ENCODE measurements around the gene FOXL3. TPM values are rescaled to one million over a fixed set of nuclear protein-coding genes. Genes with fewer than 3 reads are reported as not detected.

Gene FOXL3
- polyA plus RNA-seq, 1 of the 3 experiments (the other 2 are of a cell fraction), result not detected

DNA sequence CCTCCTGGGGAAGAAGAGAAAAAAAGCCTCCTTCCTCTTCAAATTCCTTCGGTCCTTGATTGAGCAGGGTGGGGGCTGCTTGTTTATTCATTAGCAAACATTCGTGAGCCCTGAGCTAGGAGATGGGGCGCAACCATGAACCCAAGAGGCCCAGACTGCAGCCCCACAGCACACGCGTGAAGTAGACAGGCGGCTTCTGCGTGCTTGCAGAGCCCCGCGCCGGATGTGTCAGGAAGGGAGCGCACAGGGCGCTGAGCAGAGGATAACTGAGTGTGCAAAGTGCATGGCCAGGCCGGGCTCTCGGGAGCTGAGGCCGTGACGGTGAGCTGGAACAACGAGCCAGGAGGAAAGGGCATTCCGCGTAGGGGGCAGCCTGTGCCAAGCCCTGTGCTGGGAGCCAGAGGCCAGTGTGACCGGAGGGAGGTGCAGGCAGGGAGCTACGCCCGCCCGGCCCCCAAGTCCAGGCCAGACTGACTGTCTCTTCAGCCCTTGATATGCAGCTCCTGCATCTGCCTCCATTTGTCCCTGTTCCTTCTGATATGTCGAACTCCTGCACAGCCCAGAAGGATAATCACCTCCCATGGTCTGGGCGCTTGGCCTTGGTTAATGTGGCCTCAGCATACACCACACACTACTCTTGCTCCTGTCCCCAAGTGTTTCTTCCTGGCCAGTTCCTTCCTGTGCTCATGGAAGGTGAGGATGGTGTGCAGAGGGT, 4.6 kb downstream of the FOXL3 start:
- TF ChIP-seq RCOR1 (IDR thresholded peaks at IDR 0.05; ENCODE audit: low read length) (no peak), TEAD4 (IDR thresholded peaks at IDR 0.05; ENCODE audit: borderline replicate concordance, insufficient read depth) (no peak), FOXJ3 (CRISPR knock-in tag; IDR thresholded peaks at IDR 0.05) (no peak), SIN3A (IDR thresholded peaks at IDR 0.05; ENCODE audit: borderline replicate concordance, low read depth, low read length) (no peak)
- TF ChIP-seq, protein P1, sequence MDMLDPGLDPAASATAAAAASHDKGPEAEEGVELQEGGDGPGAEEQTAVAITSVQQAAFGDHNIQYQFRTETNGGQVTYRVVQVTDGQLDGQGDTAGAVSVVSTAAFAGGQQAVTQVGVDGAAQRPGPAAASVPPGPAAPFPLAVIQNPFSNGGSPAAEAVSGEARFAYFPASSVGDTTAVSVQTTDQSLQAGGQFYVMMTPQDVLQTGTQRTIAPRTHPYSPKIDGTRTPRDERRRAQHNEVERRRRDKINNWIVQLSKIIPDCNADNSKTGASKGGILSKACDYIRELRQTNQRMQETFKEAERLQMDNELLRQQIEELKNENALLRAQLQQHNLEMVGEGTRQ (IDR thresholded peaks at IDR 0.05; ENCODE audit: borderline replicate concordance, low read depth, low read length), result no peak
- Histone ChIP-seq H4K20me1 (ENCODE audit: insufficient read depth) (peaks cover 3% of the 10 kb centered on the region; the same call in 1 of the 2 replicates), H3K79me2 (ENCODE audit: insufficient read depth) (no peaks in the 10 kb centered on the region), H3K9me3 (no peaks in the 10 kb centered on the region), H3K27ac (ENCODE audit: low read depth in 2 of 2, low read length in 1 of 2) (no peak overlapping the region), H3K9me2 (no peaks in the 10 kb centered on the region), H3K4me1 (ENCODE audit: control insufficient read depth in 1 of 2, insufficient read depth in 2 of 2, low read depth in 1 of 2, low read length in 1 of 2) (no peaks in the 10 kb centered on the region), H3K9ac (no peak overlapping the region), H3K4me2 (no peak overlapping the region), H3K27me3 (ENCODE audit: insufficient read depth) (peaks cover 82% of the 10 kb centered on the region), H3K4me3 (ENCODE audit: low read depth in 2 of 2, low read length in 1 of 2) (no peak overlapping the region), H3F3A (replicated peaks; ENCODE audit: insufficient read depth) (no peaks in the 10 kb centered on the region), H2AFZ (ENCODE audit: low read depth) (no peak overlapping the region), H3K36me3 (replicated peaks in 1 of 2; ENCODE audit: control insufficient read depth in 1 of 2, insufficient read depth in 2 of 2, low read length in 1 of 2) (no peaks in the 10 kb centered on the region)
- ChIA-PET POLR2A (interaction anchor here (1.4 kb wide), 1 partner anchor 474 kb away, joined by 3 read pairs; no protein-coding TSS in a partner anchor), CTCF (interaction anchor here (0.6 to 1.8 kb wide), 4 partner anchors 23 to 122 kb away, joined by 3 to 7 read pairs (median 3); no protein-coding TSS in a partner anchor)
- WGBS (ENCODE audit: low lambda C conversion rate), result 50% methylated on average over 25 of the region's 25 CpGs
- no peak for DNase-seq

DNA sequence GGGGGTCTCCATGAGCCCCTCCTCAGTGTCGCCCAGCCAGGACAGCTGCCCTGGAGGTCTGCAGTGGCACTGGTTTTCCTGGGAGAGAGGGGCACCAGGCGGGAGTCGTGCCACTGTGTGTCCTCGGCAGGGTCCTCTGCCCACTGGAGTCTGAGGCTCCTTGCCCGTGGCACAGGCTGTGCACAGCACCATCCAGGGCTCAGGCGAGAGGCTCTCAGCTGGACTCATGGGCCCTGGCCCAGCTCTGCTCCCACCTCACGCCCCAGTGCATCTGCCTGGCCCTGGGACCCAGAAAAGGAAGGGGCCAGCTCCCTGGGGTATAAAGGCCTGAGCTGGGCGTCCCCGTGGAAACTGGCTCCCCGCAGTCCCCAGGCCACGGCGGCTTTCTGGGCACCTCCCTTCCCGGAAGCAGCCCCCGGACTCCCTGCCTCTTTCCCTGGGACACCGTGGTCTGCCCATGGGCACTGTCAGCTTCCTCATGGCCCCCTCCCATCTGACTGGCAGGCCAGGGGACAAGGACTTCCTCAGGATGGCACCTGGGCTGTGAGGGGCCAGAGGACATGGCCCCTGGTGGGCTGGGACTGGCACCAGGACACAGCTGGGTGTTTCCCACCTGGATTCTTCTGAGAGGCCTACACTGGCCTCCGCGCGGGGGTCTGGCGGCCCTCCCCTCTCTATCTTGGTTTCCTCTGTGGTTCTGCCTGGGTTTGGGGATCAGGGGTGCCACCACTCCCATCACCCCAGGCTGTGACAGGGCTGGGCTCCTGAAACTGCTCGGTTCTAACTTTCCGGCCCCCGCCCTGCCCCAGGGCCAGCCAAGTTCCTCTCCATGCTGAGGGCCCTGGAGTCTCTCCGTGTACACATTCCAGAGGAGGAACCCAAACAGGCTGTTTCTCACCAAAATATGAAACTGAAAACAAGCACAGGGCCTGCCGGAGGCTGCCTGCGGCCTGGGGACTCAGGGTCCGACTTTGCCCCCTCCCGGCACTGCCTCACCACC, 5.5 kb downstream of the FOXL3 start:
- no peak overlapping the region for H3K27ac ChIP-seq (ENCODE audit: low read depth in 2 of 2, low read length in 1 of 2)
- no peaks in the 10 kb centered on the region for H3F3A ChIP-seq (replicated peaks; ENCODE audit: insufficient read depth)
- H2AFZ ChIP-seq (ENCODE audit: low read depth), result no peak overlapping the region
- DNase-seq, result no peak
- ChIA-PET POLR2A (interaction anchor here (1.4 kb wide), 1 partner anchor 473 kb away, joined by 3 read pairs; no protein-coding TSS in a partner anchor), CTCF (interaction anchor here (0.9 to 1.8 kb wide), 3 partner anchors 22 to 123 kb away, joined by 3 to 7 read pairs (median 3); no protein-coding TSS in a partner anchor)
- no peak overlapping the region for H3K4me3 ChIP-seq (ENCODE audit: low read depth in 2 of 2, low read length in 1 of 2)
- WGBS (ENCODE audit: low lambda C conversion rate), result 36% methylated on average over 21 of the region's 27 CpGs
- H3K4me1 ChIP-seq (ENCODE audit: control insufficient read depth in 1 of 2, insufficient read depth in 2 of 2, low read depth in 1 of 2, low read length in 1 of 2), result no peaks in the 10 kb centered on the region
- H3K9me2 ChIP-seq, result no peaks in the 10 kb centered on the region
- H3K79me2 ChIP-seq (ENCODE audit: insufficient read depth), result no peaks in the 10 kb centered on the region
- peaks cover 3% of the 10 kb centered on the region; the same call in 1 of the 2 replicates for H4K20me1 ChIP-seq (ENCODE audit: insufficient read depth)
- no peak overlapping the region for H3K9ac ChIP-seq
- no peaks in the 10 kb centered on the region for H3K9me3 ChIP-seq
- TF ChIP-seq NFIC (IDR thresholded peaks at IDR 0.05; ENCODE audit: borderline replicate concordance) (no peak), TCF12 (IDR thresholded peaks at IDR 0.05) (no peak), JUND (IDR thresholded peaks at IDR 0.05) (no peak), FOXJ3 (CRISPR knock-in tag; IDR thresholded peaks at IDR 0.05) (no peak), ELF1 (IDR thresholded peaks at IDR 0.05) (no peak), SMC3 (IDR thresholded peaks at IDR 0.05; ENCODE audit: low read depth, low read length) (no peak), MXI1 (IDR thresholded peaks at IDR 0.05; ENCODE audit: low read depth, low read length) (no peak), RFX5 (IDR thresholded peaks at IDR 0.05; ENCODE audit: low read length) (no peak), RCOR1 (IDR thresholded peaks at IDR 0.05; ENCODE audit: low read length) (no peak), POLR2AphosphoS5 (IDR thresholded peaks at IDR 0.05; ENCODE audit: low read depth, low read length) (no peak), MEF2A (IDR thresholded peaks at IDR 0.05; ENCODE audit: borderline replicate concordance, low read depth) (no peak)
- TF ChIP-seq, protein P2, sequence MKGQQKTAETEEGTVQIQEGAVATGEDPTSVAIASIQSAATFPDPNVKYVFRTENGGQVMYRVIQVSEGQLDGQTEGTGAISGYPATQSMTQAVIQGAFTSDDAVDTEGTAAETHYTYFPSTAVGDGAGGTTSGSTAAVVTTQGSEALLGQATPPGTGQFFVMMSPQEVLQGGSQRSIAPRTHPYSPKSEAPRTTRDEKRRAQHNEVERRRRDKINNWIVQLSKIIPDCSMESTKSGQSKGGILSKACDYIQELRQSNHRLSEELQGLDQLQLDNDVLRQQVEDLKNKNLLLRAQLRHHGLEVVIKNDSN (IDR thresholded peaks at IDR 0.05; ENCODE audit: borderline replicate concordance, low read depth), result no peak
- TF ChIP-seq, protein P3, sequence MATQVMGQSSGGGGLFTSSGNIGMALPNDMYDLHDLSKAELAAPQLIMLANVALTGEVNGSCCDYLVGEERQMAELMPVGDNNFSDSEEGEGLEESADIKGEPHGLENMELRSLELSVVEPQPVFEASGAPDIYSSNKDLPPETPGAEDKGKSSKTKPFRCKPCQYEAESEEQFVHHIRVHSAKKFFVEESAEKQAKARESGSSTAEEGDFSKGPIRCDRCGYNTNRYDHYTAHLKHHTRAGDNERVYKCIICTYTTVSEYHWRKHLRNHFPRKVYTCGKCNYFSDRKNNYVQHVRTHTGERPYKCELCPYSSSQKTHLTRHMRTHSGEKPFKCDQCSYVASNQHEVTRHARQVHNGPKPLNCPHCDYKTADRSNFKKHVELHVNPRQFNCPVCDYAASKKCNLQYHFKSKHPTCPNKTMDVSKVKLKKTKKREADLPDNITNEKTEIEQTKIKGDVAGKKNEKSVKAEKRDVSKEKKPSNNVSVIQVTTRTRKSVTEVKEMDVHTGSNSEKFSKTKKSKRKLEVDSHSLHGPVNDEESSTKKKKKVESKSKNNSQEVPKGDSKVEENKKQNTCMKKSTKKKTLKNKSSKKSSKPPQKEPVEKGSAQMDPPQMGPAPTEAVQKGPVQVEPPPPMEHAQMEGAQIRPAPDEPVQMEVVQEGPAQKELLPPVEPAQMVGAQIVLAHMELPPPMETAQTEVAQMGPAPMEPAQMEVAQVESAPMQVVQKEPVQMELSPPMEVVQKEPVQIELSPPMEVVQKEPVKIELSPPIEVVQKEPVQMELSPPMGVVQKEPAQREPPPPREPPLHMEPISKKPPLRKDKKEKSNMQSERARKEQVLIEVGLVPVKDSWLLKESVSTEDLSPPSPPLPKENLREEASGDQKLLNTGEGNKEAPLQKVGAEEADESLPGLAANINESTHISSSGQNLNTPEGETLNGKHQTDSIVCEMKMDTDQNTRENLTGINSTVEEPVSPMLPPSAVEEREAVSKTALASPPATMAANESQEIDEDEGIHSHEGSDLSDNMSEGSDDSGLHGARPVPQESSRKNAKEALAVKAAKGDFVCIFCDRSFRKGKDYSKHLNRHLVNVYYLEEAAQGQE (IDR thresholded peaks at IDR 0.05; ENCODE audit: low read depth, low read length), result no peak
- TF ChIP-seq, protein P4, sequence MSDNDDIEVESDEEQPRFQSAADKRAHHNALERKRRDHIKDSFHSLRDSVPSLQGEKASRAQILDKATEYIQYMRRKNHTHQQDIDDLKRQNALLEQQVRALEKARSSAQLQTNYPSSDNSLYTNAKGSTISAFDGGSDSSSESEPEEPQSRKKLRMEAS (IDR thresholded peaks at IDR 0.05; ENCODE audit: low read depth), result no peak
- H3K4me2 ChIP-seq, result no peak overlapping the region
- H3K36me3 ChIP-seq (replicated peaks in 1 of 2; ENCODE audit: control insufficient read depth in 1 of 2, insufficient read depth in 2 of 2, low read length in 1 of 2), result no peaks in the 10 kb centered on the region
- H3K27me3 ChIP-seq (ENCODE audit: insufficient read depth), result peaks cover 74% of the 10 kb centered on the region
